Measurements from ENCODE around the gene FBLN1.
"Not testable (repeated sequence)": the region's sequence is repeated elsewhere in the genome, so short reads cannot be mapped to it uniquely, and the experiment has no call there.

GRCh38 chr22:45463691-45464090 is 39.0 kb upstream of the FBLN1 start:
- not testable (repeated sequence) for TF ChIP-seq POLR2A (IDR thresholded peaks at IDR 0.05)
- TF ChIP-seq, protein P1, sequence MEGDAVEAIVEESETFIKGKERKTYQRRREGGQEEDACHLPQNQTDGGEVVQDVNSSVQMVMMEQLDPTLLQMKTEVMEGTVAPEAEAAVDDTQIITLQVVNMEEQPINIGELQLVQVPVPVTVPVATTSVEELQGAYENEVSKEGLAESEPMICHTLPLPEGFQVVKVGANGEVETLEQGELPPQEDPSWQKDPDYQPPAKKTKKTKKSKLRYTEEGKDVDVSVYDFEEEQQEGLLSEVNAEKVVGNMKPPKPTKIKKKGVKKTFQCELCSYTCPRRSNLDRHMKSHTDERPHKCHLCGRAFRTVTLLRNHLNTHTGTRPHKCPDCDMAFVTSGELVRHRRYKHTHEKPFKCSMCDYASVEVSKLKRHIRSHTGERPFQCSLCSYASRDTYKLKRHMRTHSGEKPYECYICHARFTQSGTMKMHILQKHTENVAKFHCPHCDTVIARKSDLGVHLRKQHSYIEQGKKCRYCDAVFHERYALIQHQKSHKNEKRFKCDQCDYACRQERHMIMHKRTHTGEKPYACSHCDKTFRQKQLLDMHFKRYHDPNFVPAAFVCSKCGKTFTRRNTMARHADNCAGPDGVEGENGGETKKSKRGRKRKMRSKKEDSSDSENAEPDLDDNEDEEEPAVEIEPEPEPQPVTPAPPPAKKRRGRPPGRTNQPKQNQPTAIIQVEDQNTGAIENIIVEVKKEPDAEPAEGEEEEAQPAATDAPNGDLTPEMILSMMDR (IDR thresholded peaks at IDR 0.05): not testable (repeated sequence)

All from stomach (tissue), 4 donors.